Progenitor cell of endocrine pancreas (in vitro differentiated cells): ENCODE data around the gene HSPA12A. TPM values are rescaled to one million over a fixed set of nuclear protein-coding genes. Genes with fewer than 3 reads are reported as not detected.

Source experiments
- DNase-seq: peaks from one replicate; pipeline ENCODE4 v3.0.0; 2021; ENCODE audit warnings: low spot score; ENCODE audit not compliant: unreplicated experiment
- H3K27ac Mint-ChIP-seq: 2 replicates; pipeline ENCODE4 v1.8.0; 2021; ENCODE audit warnings: mild to moderate bottlenecking, moderate library complexity, mixed read lengths
- H3K27me3 Mint-ChIP-seq: 2 replicates; pipeline ENCODE4 v1.8.0; 2021; ENCODE audit warnings: mixed read lengths
- H3K36me3 Mint-ChIP-seq: 2 replicates; pipeline ENCODE4 v1.8.0; 2022; ENCODE audit warnings: mixed read lengths; ENCODE audit not compliant: insufficient read depth
- H3K4me1 Mint-ChIP-seq: 2 replicates; pipeline ENCODE4 v1.8.0; 2021; ENCODE audit warnings: low read depth, mixed read lengths
- H3K4me3 Mint-ChIP-seq: 2 replicates; pipeline ENCODE4 v1.8.0; 2021; ENCODE audit warnings: low read depth, mild to moderate bottlenecking, moderate library complexity, mixed read lengths
- H3K9me3 Mint-ChIP-seq: 2 replicates; pipeline ENCODE4 v1.8.0; 2021; ENCODE audit warnings: low read depth, mixed read lengths
- total RNA-seq: library from RNA; stranded (reverse); gene quantifications from 2 replicates; pipeline ENCODE4 v1.2.1, GENCODE V29; 2021
- TF ChIP-seq, protein P1 (sequence below): fragments of 200-600 bp; sonication (generic); IDR thresholded peaks from one replicate; pipeline ENCODE4 v1.5.0; 2021; ENCODE audit warnings: antibody characterized with exemption, mild to moderate bottlenecking; ENCODE audit not compliant: unreplicated experiment

HSPA12A gene
- total RNA-seq, 1 donor from 2014 or later, result 9.1 TPM

DNA sequence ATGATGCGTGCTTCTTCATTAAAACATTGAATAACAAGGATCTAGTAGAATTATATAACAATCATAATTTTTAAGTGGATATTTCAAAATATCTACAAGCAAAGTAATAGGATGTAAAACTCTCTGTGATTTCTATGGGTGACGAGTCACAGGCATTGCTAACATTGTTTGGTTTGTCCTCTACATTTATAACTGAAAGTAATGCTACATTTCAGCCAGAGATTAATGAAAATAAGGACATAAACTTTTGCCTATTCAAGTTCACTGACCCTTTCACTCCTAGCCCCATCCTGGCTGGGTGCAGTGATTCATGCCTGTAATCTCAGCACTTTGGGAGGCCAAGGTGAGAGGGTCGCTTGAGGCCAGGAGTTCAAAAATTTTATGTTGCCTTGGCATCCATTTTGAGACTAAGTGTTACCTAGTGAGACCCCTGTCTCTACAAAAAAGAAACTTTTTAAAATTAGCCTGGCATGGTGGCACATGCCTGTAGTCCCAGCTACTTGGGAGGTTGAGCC, 38.4 kb upstream of the HSPA12A start:
- no peaks in the 10 kb centered on the region for H3K4me1 Mint-ChIP-seq
- H3K27ac Mint-ChIP-seq, result no peak overlapping the region
- H3K9me3 Mint-ChIP-seq, result no peaks in the 10 kb centered on the region
- TF ChIP-seq, protein P1, sequence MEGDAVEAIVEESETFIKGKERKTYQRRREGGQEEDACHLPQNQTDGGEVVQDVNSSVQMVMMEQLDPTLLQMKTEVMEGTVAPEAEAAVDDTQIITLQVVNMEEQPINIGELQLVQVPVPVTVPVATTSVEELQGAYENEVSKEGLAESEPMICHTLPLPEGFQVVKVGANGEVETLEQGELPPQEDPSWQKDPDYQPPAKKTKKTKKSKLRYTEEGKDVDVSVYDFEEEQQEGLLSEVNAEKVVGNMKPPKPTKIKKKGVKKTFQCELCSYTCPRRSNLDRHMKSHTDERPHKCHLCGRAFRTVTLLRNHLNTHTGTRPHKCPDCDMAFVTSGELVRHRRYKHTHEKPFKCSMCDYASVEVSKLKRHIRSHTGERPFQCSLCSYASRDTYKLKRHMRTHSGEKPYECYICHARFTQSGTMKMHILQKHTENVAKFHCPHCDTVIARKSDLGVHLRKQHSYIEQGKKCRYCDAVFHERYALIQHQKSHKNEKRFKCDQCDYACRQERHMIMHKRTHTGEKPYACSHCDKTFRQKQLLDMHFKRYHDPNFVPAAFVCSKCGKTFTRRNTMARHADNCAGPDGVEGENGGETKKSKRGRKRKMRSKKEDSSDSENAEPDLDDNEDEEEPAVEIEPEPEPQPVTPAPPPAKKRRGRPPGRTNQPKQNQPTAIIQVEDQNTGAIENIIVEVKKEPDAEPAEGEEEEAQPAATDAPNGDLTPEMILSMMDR, result no peak
- H3K36me3 Mint-ChIP-seq, result no peaks in the 10 kb centered on the region
- peaks cover 17% of the 10 kb centered on the region for H3K27me3 Mint-ChIP-seq
- H3K4me3 Mint-ChIP-seq, result no peak overlapping the region
- DNase-seq, result no peak

DNA sequence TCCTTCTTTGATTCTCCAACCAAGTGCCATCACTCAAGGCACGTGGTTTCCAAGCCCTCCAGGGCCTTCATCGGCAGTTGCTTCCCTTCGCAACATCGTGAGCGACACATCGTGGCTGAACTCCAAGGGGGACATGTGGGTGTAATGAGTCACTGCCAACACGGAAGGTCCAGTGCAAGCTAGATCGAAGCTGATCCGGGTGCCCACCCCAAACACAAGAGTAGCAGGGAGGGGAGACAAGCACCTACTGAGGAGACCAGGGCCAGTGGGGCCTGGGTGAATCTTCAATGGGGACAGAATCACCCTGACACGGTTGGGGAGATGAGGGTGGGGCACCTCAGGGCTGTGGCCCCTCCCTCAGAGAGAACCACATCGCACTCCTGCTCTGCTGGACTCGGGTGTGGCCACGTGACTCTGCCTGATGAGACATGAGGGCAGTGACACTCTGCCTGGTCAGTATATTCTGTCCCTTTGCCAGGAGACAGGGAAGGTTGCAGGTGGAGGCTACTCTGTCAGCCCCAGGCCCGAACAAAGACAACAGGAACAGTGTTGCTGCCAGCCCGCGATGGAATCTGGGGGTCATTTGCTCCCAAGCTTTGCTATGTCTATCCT, 36.8 kb upstream of the HSPA12A start:
- H3K4me1 Mint-ChIP-seq, result no peaks in the 10 kb centered on the region
- DNase-seq, result no peak
- TF ChIP-seq, protein P1, result no peak
- peaks cover 9% of the 10 kb centered on the region for H3K27me3 Mint-ChIP-seq
- no peak overlapping the region for H3K4me3 Mint-ChIP-seq
- H3K9me3 Mint-ChIP-seq, result no peaks in the 10 kb centered on the region
- no peak overlapping the region for H3K27ac Mint-ChIP-seq
- H3K36me3 Mint-ChIP-seq, result no peaks in the 10 kb centered on the region

DNA sequence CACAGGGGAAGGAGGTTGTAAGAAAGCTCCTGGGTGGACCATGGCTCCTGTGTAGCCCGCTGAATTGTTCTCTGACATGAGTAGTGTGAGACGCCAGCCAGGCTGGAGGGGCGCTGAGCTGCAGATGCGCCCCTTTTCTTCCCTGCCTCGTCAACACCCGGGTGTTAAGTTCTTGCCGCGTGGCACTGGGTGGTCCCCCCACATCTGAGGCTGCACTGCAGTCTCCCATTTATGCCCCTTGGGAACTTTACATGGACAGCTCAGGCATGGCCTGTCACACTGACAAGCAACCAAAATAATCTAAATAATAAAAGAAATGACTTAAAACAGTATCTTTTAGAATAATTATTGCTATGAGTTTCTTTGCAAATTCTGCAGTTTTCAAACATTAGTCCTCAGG, 34.6 kb upstream of the HSPA12A start:
- no peak for DNase-seq
- H3K9me3 Mint-ChIP-seq, result no peaks in the 10 kb centered on the region
- no peaks in the 10 kb centered on the region for H3K36me3 Mint-ChIP-seq
- no peaks in the 10 kb centered on the region for H3K4me1 Mint-ChIP-seq
- peaks cover 6% of the 10 kb centered on the region for H3K27me3 Mint-ChIP-seq
- TF ChIP-seq, protein P1, result no peak
- H3K4me3 Mint-ChIP-seq, result no peak overlapping the region
- no peak overlapping the region for H3K27ac Mint-ChIP-seq

DNA sequence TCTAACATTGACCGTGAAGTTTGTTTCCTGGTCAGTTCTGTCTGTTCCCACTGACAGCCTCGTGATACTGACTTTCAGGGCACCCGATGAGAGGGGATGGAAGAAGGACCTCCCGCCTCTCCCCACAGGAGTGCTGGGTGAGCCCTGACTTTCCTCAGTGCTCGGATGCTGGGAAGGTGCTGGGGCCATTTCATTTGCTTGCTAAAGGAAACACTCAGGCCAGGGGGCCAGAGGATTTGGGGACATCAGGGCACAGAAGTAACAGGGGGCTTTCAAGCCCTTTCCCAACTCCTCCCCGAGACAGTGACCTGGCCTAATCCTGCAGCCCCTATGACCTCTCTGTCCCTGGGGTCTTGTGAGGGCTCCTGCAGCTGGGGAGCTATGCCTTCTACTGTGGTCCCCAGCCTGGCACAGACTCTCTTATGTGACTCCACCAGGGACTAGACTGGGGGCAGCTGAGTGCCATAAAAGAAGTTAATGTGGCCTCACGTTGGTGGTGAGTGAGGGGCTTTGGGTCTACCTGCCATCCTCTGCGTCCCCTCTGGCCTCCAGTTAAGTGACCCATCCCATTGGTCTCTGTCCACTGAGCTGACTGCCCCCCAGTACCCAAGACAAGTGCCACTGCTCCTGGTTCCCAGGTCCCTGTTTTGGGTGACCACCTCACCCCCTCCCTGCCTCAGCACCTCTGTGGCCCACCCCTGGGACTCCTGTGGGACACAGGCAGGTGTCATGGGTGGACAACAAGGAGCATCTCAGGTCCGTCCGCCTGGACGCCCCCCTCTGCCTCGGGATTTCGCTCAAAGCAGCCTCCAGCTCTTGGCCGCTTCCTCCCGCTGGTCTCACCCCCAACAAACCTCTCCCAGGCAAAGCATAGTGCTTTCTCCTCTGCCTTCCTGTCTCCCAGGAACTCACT, 33.4 kb upstream of the HSPA12A start:
- no peak overlapping the region for H3K4me3 Mint-ChIP-seq
- H3K27me3 Mint-ChIP-seq, result peaks cover 6% of the 10 kb centered on the region
- TF ChIP-seq, protein P1, result no peak
- H3K27ac Mint-ChIP-seq, result no peak overlapping the region
- no peaks in the 10 kb centered on the region for H3K36me3 Mint-ChIP-seq
- H3K4me1 Mint-ChIP-seq, result no peaks in the 10 kb centered on the region
- no peaks in the 10 kb centered on the region for H3K9me3 Mint-ChIP-seq
- no peak for DNase-seq

DNA sequence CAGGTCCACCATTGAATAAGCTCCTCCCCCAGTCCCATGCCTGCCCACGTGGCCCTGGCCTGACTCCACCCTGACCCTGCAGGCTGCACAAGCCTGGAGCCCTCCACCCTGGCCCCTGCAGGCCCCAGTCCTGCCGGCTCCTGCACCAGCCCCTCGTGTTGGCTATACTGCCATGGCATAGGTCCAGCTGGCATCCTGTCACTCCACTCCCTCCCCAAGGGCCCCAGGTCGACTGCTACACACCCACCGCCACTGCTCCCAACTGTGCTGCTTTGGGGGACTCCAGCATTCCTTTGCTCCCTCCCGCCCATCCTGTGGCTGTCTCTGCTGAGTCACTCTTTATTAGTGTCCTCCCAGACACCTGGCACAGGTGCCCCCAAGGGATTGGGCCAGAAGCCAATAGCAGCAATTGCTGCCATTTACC, 32.4 kb upstream of the HSPA12A start:
- peaks cover 8% of the 10 kb centered on the region for H3K27me3 Mint-ChIP-seq
- H3K9me3 Mint-ChIP-seq, result no peaks in the 10 kb centered on the region
- H3K27ac Mint-ChIP-seq, result no peak overlapping the region
- TF ChIP-seq, protein P1, result no peak
- no peaks in the 10 kb centered on the region for H3K36me3 Mint-ChIP-seq
- no peak for DNase-seq
- no peak overlapping the region for H3K4me3 Mint-ChIP-seq
- H3K4me1 Mint-ChIP-seq, result no peaks in the 10 kb centered on the region
